ENCODE data around the gene FGFR2. TPM values are rescaled to one million over a fixed set of nuclear protein-coding genes. Genes with fewer than 3 reads are reported as not detected.

The FGFR2 gene
- total RNA-seq, 2 experiments from 2014 or later, result 0.14 to 0.22 TPM

GRCh38 chr10:121644501-121644900, 46.3 kb upstream of the FGFR2 start:
- no peaks in the 10 kb centered on the region for H3K4me1 Mint-ChIP-seq (ENCODE audit: low read depth)
- H3K36me3 Mint-ChIP-seq (ENCODE audit: low read depth), result no peaks in the 10 kb centered on the region
- H3K27me3 Mint-ChIP-seq, result peaks cover 9% of the 10 kb centered on the region

GRCh38 chr10:121640266-121640665, 42.0 kb upstream of the FGFR2 start:
- ATAC-seq (ENCODE audit: poor library complexity), result no peak
- no peak for TF ChIP-seq CTCF (IDR thresholded peaks at IDR 0.05)

More at GRCh38 chr10:121644501-121644900, 46.3 kb upstream of the FGFR2 start:
- Histone ChIP-seq H3K4me3 (ENCODE audit: low read length) (no peak overlapping the region), H3K4me1 (ENCODE audit: insufficient read depth, low read length) (no peaks in the 10 kb centered on the region), H3K9me3 (ENCODE audit: control insufficient read depth in 1 of 2, insufficient read depth in 1 of 2, low read length in 2 of 2) (peaks cover 0 to 8% of the 10 kb centered on the region in 2 experiments), H3K27ac (ENCODE audit: low read depth in 1 of 2, low read length in 2 of 2) (no peak overlapping the region), H3K27me3 (ENCODE audit: control insufficient read depth in 1 of 2, insufficient read depth in 2 of 2, low read length in 2 of 2) (peaks cover 0 to 5% of the 10 kb centered on the region in 2 experiments), H3K36me3 (ENCODE audit: insufficient read depth, low read length) (no peaks in the 10 kb centered on the region)
- ATAC-seq (ENCODE audit: poor library complexity) (no peak), DNase-seq (no peak)
- no peak for TF ChIP-seq CTCF (IDR thresholded peaks at IDR 0.05)
- H3K4me3 Mint-ChIP-seq, result no peak overlapping the region
- ChIA-PET POLR2A (no interaction called here), CTCF (no interaction called here)
- H3K27ac Mint-ChIP-seq, result no peak overlapping the region
- no peaks in the 10 kb centered on the region for H3K9me3 Mint-ChIP-seq
- intact Hi-C loops (cut with DNase I, micrococcal nuclease), result no loop called here

GRCh38 chr10:121639416-121639815, 41.2 kb upstream of the FGFR2 start:
- H3K36me3 ChIP-seq (ENCODE audit: insufficient read depth, low read length), result no peaks in the 10 kb centered on the region
- Mint-ChIP-seq H3K27me3 (no peaks in the 10 kb centered on the region), H3K27ac (no peak overlapping the region), H3K9me3 (peaks cover 7% of the 10 kb centered on the region), H3K36me3 (ENCODE audit: low read depth) (no peaks in the 10 kb centered on the region), H3K4me1 (ENCODE audit: low read depth) (no peaks in the 10 kb centered on the region), H3K4me3 (no peak overlapping the region)
- CTCF ChIA-PET, result no interaction called here
- peaks cover 0 to 2% of the 10 kb centered on the region in 2 experiments for H3K9me3 ChIP-seq (ENCODE audit: control insufficient read depth in 1 of 2, insufficient read depth in 1 of 2, low read length in 2 of 2)
- no peaks in the 10 kb centered on the region for H3K27me3 ChIP-seq (ENCODE audit: control insufficient read depth in 1 of 2, insufficient read depth in 2 of 2, low read length in 2 of 2)
- intact Hi-C loops (cut with DNase I, micrococcal nuclease), result no loop called here
- H3K4me1 ChIP-seq (ENCODE audit: insufficient read depth, low read length), result no peaks in the 10 kb centered on the region
- H3K27ac ChIP-seq (ENCODE audit: low read depth in 1 of 2, low read length in 2 of 2), result no peak overlapping the region
- TF ChIP-seq CTCF (IDR thresholded peaks at IDR 0.05), result no peak
- H3K4me3 ChIP-seq (ENCODE audit: low read length), result no peak overlapping the region
- POLR2A ChIA-PET, result no interaction called here
- DNase-seq (no peak), ATAC-seq (ENCODE audit: poor library complexity) (no peak)

More at GRCh38 chr10:121640266-121640665, 42.0 kb upstream of the FGFR2 start:
- DNase-seq, result no peak
- H3K9me3 ChIP-seq (ENCODE audit: control insufficient read depth in 1 of 2, insufficient read depth in 1 of 2, low read length in 2 of 2), result peaks cover 0 to 8% of the 10 kb centered on the region in 2 experiments
- no peak overlapping the region for H3K27ac Mint-ChIP-seq
- no peaks in the 10 kb centered on the region for H3K36me3 Mint-ChIP-seq (ENCODE audit: low read depth)
- H3K4me1 ChIP-seq (ENCODE audit: insufficient read depth, low read length), result no peaks in the 10 kb centered on the region
- H3K27ac ChIP-seq (ENCODE audit: low read depth in 1 of 2, low read length in 2 of 2), result no peak overlapping the region
- intact Hi-C loops (cut with DNase I, micrococcal nuclease), result no loop called here
- no peaks in the 10 kb centered on the region for H3K27me3 ChIP-seq (ENCODE audit: control insufficient read depth in 1 of 2, insufficient read depth in 2 of 2, low read length in 2 of 2)
- ChIA-PET POLR2A (no interaction called here), CTCF (no interaction called here)
- H3K4me3 ChIP-seq (ENCODE audit: low read length), result no peak overlapping the region
- H3K27me3 Mint-ChIP-seq, result no peaks in the 10 kb centered on the region
- H3K4me3 Mint-ChIP-seq, result no peak overlapping the region
- no peaks in the 10 kb centered on the region for H3K4me1 Mint-ChIP-seq (ENCODE audit: low read depth)
- H3K9me3 Mint-ChIP-seq, result peaks cover 7% of the 10 kb centered on the region
- H3K36me3 ChIP-seq (ENCODE audit: insufficient read depth, low read length), result no peaks in the 10 kb centered on the region

Measured in CD4-positive, alpha-beta T cell (primary cell).